Putamen (tissue), 1 donor: ENCODE measurements around the gene KLF3.

Experiments used
- DNase-seq: peaks from one replicate; pipeline ENCODE4 v3.0.0-alpha.2; 2016; ENCODE audit warnings: low spot score

KLF3 gene

GRCh38 chr4:38673130-38673978, 9.4 kb downstream of the KLF3 start:
- no peak for DNase-seq

- no peak for DNase-seq
These were observed 10.5 kb downstream of the KLF3 start for GRCh38 chr4:38674258-38675144.

GRCh38 chr4:38675146-38676121, 11.4 kb downstream of the KLF3 start:
- peak; percentile 76 for DNase-seq

- no peak for DNase-seq
These were observed 13.0 kb downstream of the KLF3 start for GRCh38 chr4:38676986-38677385.

GRCh38 chr4:38677441-38677840, 13.4 kb downstream of the KLF3 start:
- DNase-seq: no peak

- peak; percentile 77 for DNase-seq
These were observed 14.1 kb downstream of the KLF3 start for GRCh38 chr4:38678078-38678477.

- DNase-seq: no peak
These were observed 15.9 kb downstream of the KLF3 start for GRCh38 chr4:38679921-38680320.

- no peak for DNase-seq
These were observed 17.4 kb downstream of the KLF3 start for GRCh38 chr4:38681281-38681991.

GRCh38 chr4:38682336-38682735, 18.3 kb downstream of the KLF3 start:
- no peak for DNase-seq

- no peak for DNase-seq
These were observed 19.3 kb downstream of the KLF3 start for GRCh38 chr4:38683276-38683675.

GRCh38 chr4:38684271-38684670, 20.3 kb downstream of the KLF3 start:
- no peak for DNase-seq

- no peak for DNase-seq
These were observed 21.2 kb downstream of the KLF3 start for GRCh38 chr4:38684951-38685844.

- DNase-seq: no peak
These were observed 22.7 kb downstream of the KLF3 start for GRCh38 chr4:38686682-38687081.

- DNase-seq: no peak
These were observed 23.6 kb downstream of the KLF3 start for GRCh38 chr4:38687571-38688011.

- no peak for DNase-seq
These were observed 24.8 kb downstream of the KLF3 start for GRCh38 chr4:38688676-38689355.

GRCh38 chr4:38691251-38692008, 27.4 kb downstream of the KLF3 start:
- DNase-seq: no peak

- DNase-seq: no peak
These were observed 28.4 kb downstream of the KLF3 start for GRCh38 chr4:38692421-38692820.

GRCh38 chr4:38693569-38693968, 29.6 kb downstream of the KLF3 start:
- DNase-seq: no peak

GRCh38 chr4:38694330-38694729, 30.3 kb downstream of the KLF3 start:
- no peak for DNase-seq
